HG03135 (cell line): ENCODE results near the gene PPM1E.
"Not testable (repeated sequence)": the region's sequence is repeated elsewhere in the genome, so short reads cannot be mapped to it uniquely, and the experiment has no call there.

ENCODE experiments used
- ATAC-seq: cut with Tn5 transposase; IDR thresholded peaks from one replicate; pipeline ENCODE4 v1.9.1; 2021; ENCODE audit warnings: mild to moderate bottlenecking, moderate library complexity; ENCODE audit not compliant: unreplicated experiment

Gene PPM1E

GRCh38 chr17:58837699-58838098 lies 82.0 kb downstream of the PPM1E start:
- no peak for ATAC-seq

- ATAC-seq: no peak
Observed at GRCh38 chr17:58840820-58841612, 85.4 kb downstream of the PPM1E start.

- ATAC-seq: not testable (repeated sequence)
Observed at GRCh38 chr17:58846413-58846812, 90.8 kb downstream of the PPM1E start.

- ATAC-seq: not testable (repeated sequence)
Observed at GRCh38 chr17:58850106-58850505, 94.5 kb downstream of the PPM1E start.

GRCh38 chr17:58865301-58865700 lies 109.6 kb downstream of the PPM1E start:
- ATAC-seq: no peak

- ATAC-seq: no peak
Observed at GRCh38 chr17:58870747-58871146, 115.1 kb downstream of the PPM1E start.

- no peak for ATAC-seq
Observed at GRCh38 chr17:58873926-58874325, 118.3 kb downstream of the PPM1E start.

GRCh38 chr17:58875261-58875660 lies 119.6 kb downstream of the PPM1E start:
- no peak for ATAC-seq

- no peak for ATAC-seq
Observed at GRCh38 chr17:58884161-58884560, 128.5 kb downstream of the PPM1E start.

- no peak for ATAC-seq
Observed at GRCh38 chr17:58886514-58886913, 130.9 kb downstream of the PPM1E start.

- ATAC-seq: no peak
Observed at GRCh38 chr17:58889928-58890327, 134.3 kb downstream of the PPM1E start.

- ATAC-seq: no peak
Observed at GRCh38 chr17:58899191-58899590, 143.5 kb downstream of the PPM1E start.

- no peak for ATAC-seq
Observed at GRCh38 chr17:58902322-58902721, 146.7 kb downstream of the PPM1E start.

GRCh38 chr17:58911741-58912343 lies 156.2 kb downstream of the PPM1E start:
- no peak for ATAC-seq

- no peak for ATAC-seq
Observed at GRCh38 chr17:58913552-58913951, 157.9 kb downstream of the PPM1E start.

GRCh38 chr17:58913971-58914769 lies 158.5 kb downstream of the PPM1E start:
- ATAC-seq: no peak

- no peak for ATAC-seq
Observed at GRCh38 chr17:58917228-58917627, 161.6 kb downstream of the PPM1E start.

GRCh38 chr17:58918072-58918471 lies 162.4 kb downstream of the PPM1E start:
- no peak for ATAC-seq

GRCh38 chr17:58918884-58919283 lies 163.2 kb downstream of the PPM1E start:
- no peak for ATAC-seq

GRCh38 chr17:58920773-58921172 lies 165.1 kb downstream of the PPM1E start:
- ATAC-seq: no peak

GRCh38 chr17:58932956-58933355 lies 177.3 kb downstream of the PPM1E start:
- no peak for ATAC-seq

GRCh38 chr17:58936295-58936694 lies 180.6 kb downstream of the PPM1E start:
- ATAC-seq: no peak
